Testis (tissue), 2 donors: ENCODE results near the gene FRMD4B.

Experiments
- POLR2A ChIP-seq: fragments of 450-650 bp; IDR thresholded peaks from one replicate; pipeline ENCODE4 v1.6.1; 2017; ENCODE audit warnings: antibody characterized with exemption, mild to moderate bottlenecking, moderate library complexity
- TF ChIP-seq, protein P1 (sequence below), 3 experiments: fragments of 450-650 bp in 2 of 3; fragments of 200-600 bp in 1 of 3; sonication (generic) in 1 of 3; IDR thresholded peaks; one replicate each; pipeline ENCODE4 v1.5.1; 2016 to 2019; ENCODE audit warnings: antibody characterized with exemption in 3 of 3, mild to moderate bottlenecking in 2 of 3, moderate library complexity in 1 of 3

DNA sequence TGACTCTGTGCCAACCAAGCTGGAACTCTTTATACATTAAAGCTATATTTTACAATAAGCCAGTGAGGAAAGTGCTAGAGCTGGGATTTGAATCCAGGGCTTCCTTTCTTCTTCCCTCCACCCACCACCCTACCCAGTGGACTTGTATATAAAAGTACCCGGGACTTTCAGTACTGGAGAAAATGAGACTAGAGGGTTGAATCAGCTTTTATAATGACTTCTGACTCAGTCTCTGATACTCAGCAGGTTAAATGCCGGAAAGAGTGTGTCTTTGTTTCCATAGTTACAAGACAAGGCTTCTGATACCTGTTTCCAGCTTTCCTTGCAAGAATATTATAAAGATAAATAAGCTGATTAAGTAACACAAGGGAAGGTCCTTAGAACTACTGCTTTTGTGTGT lies 80.9 kb downstream of the FRMD4B start:
- TF ChIP-seq, protein P1, sequence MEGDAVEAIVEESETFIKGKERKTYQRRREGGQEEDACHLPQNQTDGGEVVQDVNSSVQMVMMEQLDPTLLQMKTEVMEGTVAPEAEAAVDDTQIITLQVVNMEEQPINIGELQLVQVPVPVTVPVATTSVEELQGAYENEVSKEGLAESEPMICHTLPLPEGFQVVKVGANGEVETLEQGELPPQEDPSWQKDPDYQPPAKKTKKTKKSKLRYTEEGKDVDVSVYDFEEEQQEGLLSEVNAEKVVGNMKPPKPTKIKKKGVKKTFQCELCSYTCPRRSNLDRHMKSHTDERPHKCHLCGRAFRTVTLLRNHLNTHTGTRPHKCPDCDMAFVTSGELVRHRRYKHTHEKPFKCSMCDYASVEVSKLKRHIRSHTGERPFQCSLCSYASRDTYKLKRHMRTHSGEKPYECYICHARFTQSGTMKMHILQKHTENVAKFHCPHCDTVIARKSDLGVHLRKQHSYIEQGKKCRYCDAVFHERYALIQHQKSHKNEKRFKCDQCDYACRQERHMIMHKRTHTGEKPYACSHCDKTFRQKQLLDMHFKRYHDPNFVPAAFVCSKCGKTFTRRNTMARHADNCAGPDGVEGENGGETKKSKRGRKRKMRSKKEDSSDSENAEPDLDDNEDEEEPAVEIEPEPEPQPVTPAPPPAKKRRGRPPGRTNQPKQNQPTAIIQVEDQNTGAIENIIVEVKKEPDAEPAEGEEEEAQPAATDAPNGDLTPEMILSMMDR (IDR thresholded peaks at IDR 0.05), result no peak
- no peak for TF ChIP-seq POLR2A
